Fibroblast of peridontal ligament (primary cell): ENCODE data around the gene BRDT.
A peak's percentile ranks its signal among the peaks of the same experiment; 100 is the strongest.

Experiments
- DNase-seq: peaks from one replicate; pipeline ENCODE4 v3.0.0-alpha.2; 2010; ENCODE audit errors: extremely low read depth

BRDT gene

GRCh38 chr1:91949356-91949699 lies at the start of gene BRDT:
TSS of gene BRDT (plus strand) at chr1:91949401. CDS start at chr1:91962755, 13,354 bp downstream.
- no peak for DNase-seq

- peak; percentile 95 for DNase-seq
Observed at GRCh38 chr1:91900562-91900961, 48.6 kb upstream of the BRDT start.

- DNase-seq: peak; percentile 79
Observed at GRCh38 chr1:91901231-91901630, 48.0 kb upstream of the BRDT start.

- no peak for DNase-seq
Observed at GRCh38 chr1:91912266-91912665, 36.9 kb upstream of the BRDT start.

- DNase-seq: peak; percentile 27
Observed at GRCh38 chr1:91913018-91913417, 36.2 kb upstream of the BRDT start.

GRCh38 chr1:91916046-91916445 lies 33.2 kb upstream of the BRDT start:
- no peak for DNase-seq

GRCh38 chr1:91916811-91917460 lies 32.3 kb upstream of the BRDT start:
- DNase-seq: no peak

- no peak for DNase-seq
Observed at GRCh38 chr1:91919962-91920361, 29.2 kb upstream of the BRDT start.

- DNase-seq: peak; percentile 93
Observed at GRCh38 chr1:91924146-91924545, 25.1 kb upstream of the BRDT start.

- DNase-seq: peak; percentile 41
Observed at GRCh38 chr1:91925644-91926435, 23.4 kb upstream of the BRDT start.

- DNase-seq: no peak
Observed at GRCh38 chr1:91928026-91928425, 21.2 kb upstream of the BRDT start.

- DNase-seq: peak; percentile 31
Observed at GRCh38 chr1:91929250-91929649, 20.0 kb upstream of the BRDT start.

GRCh38 chr1:91937613-91938012 lies 11.6 kb upstream of the BRDT start:
- DNase-seq: no peak

GRCh38 chr1:91940496-91940895 lies 8.7 kb upstream of the BRDT start:
- no peak for DNase-seq

- no peak for DNase-seq
Observed at GRCh38 chr1:91944087-91944486, 5.1 kb upstream of the BRDT start.

- no peak for DNase-seq
Observed at GRCh38 chr1:91948097-91948496, 1.1 kb upstream of the BRDT start.

GRCh38 chr1:91948501-91949355 lies 473 bp upstream of the BRDT start:
- DNase-seq: no peak

GRCh38 chr1:91952187-91952586 lies 3.0 kb downstream of the BRDT start:
- no peak for DNase-seq

GRCh38 chr1:91958926-91959325 lies 9.7 kb downstream of the BRDT start:
- DNase-seq: no peak

GRCh38 chr1:91968334-91968733 lies 19.1 kb downstream of the BRDT start:
- no peak for DNase-seq

- no peak for DNase-seq
Observed at GRCh38 chr1:91979383-91979782, 30.2 kb downstream of the BRDT start.

GRCh38 chr1:91980663-91981062 lies 31.5 kb downstream of the BRDT start:
- no peak for DNase-seq
